ENCODE measurements around the gene CDHR3. TPM values are rescaled to one million over a fixed set of nuclear protein-coding genes. Genes with fewer than 3 reads are reported as not detected.

The CDHR3 gene
- total RNA-seq, 1 experiment from 2014 or later = 19.1 TPM

GRCh38 chr7:106069471-106070200, 106.6 kb downstream of the CDHR3 start (continued):
- TF ChIP-seq ZNF425 (CRISPR knock-in tag; conservative IDR thresholded peaks at IDR 0.05) (no peak), HMGXB4 (CRISPR knock-in tag; IDR thresholded peaks at IDR 0.05) (no peak), ZNF121 (CRISPR knock-in tag; IDR thresholded peaks at IDR 0.05) (no peak), SMAD3 (CRISPR knock-in tag; IDR thresholded peaks at IDR 0.05; ENCODE audit: borderline replicate concordance) (no peak), MLX (CRISPR knock-in tag; IDR thresholded peaks at IDR 0.05) (no peak)

- POLR2A ChIA-PET = no interaction called here
- Mint-ChIP-seq H3K4me3 (no peak overlapping the region), H3K4me1 (peaks cover 26% of the 10 kb centered on the region), H3K9me3 (no peaks in the 10 kb centered on the region), H3K27ac (no peak overlapping the region), H3K36me3 (no peaks in the 10 kb centered on the region), H3K27me3 (ENCODE audit: low read depth) (no peaks in the 10 kb centered on the region)
- DNase-seq (ENCODE audit: low spot score) (no peak), ATAC-seq (no peak)
- CTCF ChIA-PET = no interaction called here
- TF ChIP-seq SOX15 (CRISPR knock-in tag; IDR thresholded peaks at IDR 0.05) (no peak), MYBL2 (CRISPR knock-in tag; IDR thresholded peaks at IDR 0.05) (no peak), HMGA2 (CRISPR knock-in tag; IDR thresholded peaks at IDR 0.05) (no peak), ZNF416 (CRISPR knock-in tag; IDR thresholded peaks at IDR 0.05) (no peak), ZNF281 (CRISPR knock-in tag; IDR thresholded peaks at IDR 0.05) (no peak), SP1 (CRISPR knock-in tag; conservative IDR thresholded peaks at IDR 0.05) (no peak), ZBTB43 (CRISPR knock-in tag; IDR thresholded peaks at IDR 0.05) (no peak), FOXP1 (CRISPR knock-in tag; IDR thresholded peaks at IDR 0.05; ENCODE audit: borderline replicate concordance) (no peak), ATF1 (CRISPR knock-in tag; IDR thresholded peaks at IDR 0.05) (no peak), OVOL2 (CRISPR knock-in tag; IDR thresholded peaks at IDR 0.05; ENCODE audit: borderline replicate concordance) (no peak), ZNF219 (CRISPR knock-in tag; IDR thresholded peaks at IDR 0.05; ENCODE audit: borderline replicate concordance) (no peak), GABPB1 (CRISPR knock-in tag; IDR thresholded peaks at IDR 0.05) (no peak), GTF2I (CRISPR knock-in tag; conservative IDR thresholded peaks at IDR 0.05) (no peak), IRF2 (CRISPR knock-in tag; IDR thresholded peaks at IDR 0.05; ENCODE audit: borderline replicate concordance, low read depth) (no peak), ERG (CRISPR knock-in tag; IDR thresholded peaks at IDR 0.05) (no peak), TEAD1 (CRISPR knock-in tag; IDR thresholded peaks at IDR 0.05) (no peak), IRF1 (CRISPR knock-in tag; IDR thresholded peaks at IDR 0.05) (no peak)
These were observed 107.1 kb downstream of the CDHR3 start for GRCh38 chr7:106070201-106070551.
